Esophagus squamous epithelium (tissue), 5 donors: ENCODE data around the gene SELENOM. TPM values are rescaled to one million over a fixed set of nuclear protein-coding genes. Genes with fewer than 3 reads are reported as not detected.

Experiments used
- DNase-seq: peaks from one replicate; lab custom pipeline; 2025; lab: John Stamatoyannopoulos, UW
- H3K27ac ChIP-seq, 4 donors: fragments of 200-600 bp; sonication (generic); one replicate each; pipeline ENCODE4 v1.5.1; 2016 to 2019; ENCODE audit warnings: mild to moderate bottlenecking in 1 of 4
- H3K27me3 ChIP-seq, 4 donors: fragments of 200-600 bp; sonication (generic); 1 replicate in 3 of 4; 2 replicates in 1 of 4; pipeline versions ENCODE4 v1.5.1 to v1.6.0; 2017 to 2021; ENCODE audit warnings: antibody characterized with exemption in 1 of 4
- H3K36me3 ChIP-seq, 3 donors: fragments of 200-600 bp; sonication (generic); one replicate each; pipeline ENCODE4 v1.5.1; 2016 to 2019
- H3K4me1 ChIP-seq, 3 donors: fragments of 200-600 bp; sonication (generic); one replicate each; pipeline ENCODE4 v1.5.1; 2017 to 2019
- H3K4me3 ChIP-seq, 4 donors: fragments of 200-600 bp; sonication (generic); 1 replicate in 3 of 4; 2 replicates in 1 of 4; pipeline ENCODE4 v1.5.1; 2016 to 2019; ENCODE audit warnings: mild to moderate bottlenecking in 2 of 4, moderate library complexity in 1 of 4
- H3K9me3 ChIP-seq, 3 donors: fragments of 200-600 bp; sonication (generic); one replicate each; pipeline ENCODE4 v1.5.1; 2016 to 2019
- POLR2A ChIP-seq, 4 donors: fragments of 450-650 bp; IDR thresholded peaks; one replicate each; pipeline ENCODE4 v1.6.1; 2017; ENCODE audit warnings: antibody characterized with exemption in 4 of 4, mild to moderate bottlenecking in 4 of 4, moderate library complexity in 3 of 4
- WGBS, 2 donors: methylation state at CpG; one replicate each; pipeline ENCODE4 v1.1.5; 2018; 5-methylcytosine and 5-hydroxymethylcytosine counted together
- intact Hi-C: fragments of 100-400 bp; cut with DNase I; formaldehyde crosslinking; loops from one replicate; pipeline ENCODE4 v1.15.0; 2022
- total RNA-seq, 4 donors: library from RNA; depleted of rRNA; stranded (reverse); fragments of >200 nt; gene quantifications; one replicate each; pipeline ENCODE4 v1.1.0, GENCODE V29; 2016
- TF ChIP-seq, protein P1 (sequence below), 6 experiments: fragments of 450-650 bp in 4 of 6; fragments of 200-600 bp in 2 of 6; sonication (generic) in 2 of 6; IDR thresholded peaks; one replicate each; pipeline ENCODE4 v1.5.1; 2016 to 2019; ENCODE audit warnings: antibody characterized with exemption in 6 of 6, mild to moderate bottlenecking in 4 of 6, moderate library complexity in 4 of 6
- donor health status: DM: yes; HTN: yes; CAD: no.

The SELENOM gene
- total RNA-seq, 4 donors from 2014 or later = 13.3 to 291 (median 67.6) TPM

DNA sequence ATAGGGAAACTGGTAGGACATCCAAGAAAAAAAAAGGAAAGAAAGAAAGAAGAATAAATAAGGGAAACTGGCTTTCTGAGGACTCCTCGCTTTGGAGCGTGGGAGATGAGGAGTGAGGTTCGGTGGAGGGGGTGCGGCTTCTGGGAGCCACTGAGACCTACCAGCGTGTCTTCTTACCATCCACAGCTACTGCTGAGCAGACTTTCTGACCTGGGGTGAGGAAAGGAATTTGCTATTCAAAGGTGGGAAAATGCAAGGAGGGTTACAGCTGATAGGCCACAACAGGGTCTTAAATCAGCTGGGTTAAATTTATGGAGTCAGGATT is 488 bp upstream of the SELENOM start:
- peaks cover 9 to 55% (median 20%) of the 10 kb centered on the region in 3 donors for H3K4me1 ChIP-seq
- peaks cover 0 to 18% (median 0%) of the 10 kb centered on the region in 3 donors for H3K36me3 ChIP-seq
- H3K4me3 ChIP-seq = peak overlapping the region; percentile 52 to 83 (median 68)
- no peaks in the 10 kb centered on the region for H3K9me3 ChIP-seq
- WGBS, 2 donors = 0% methylated on average over 5 of the region's 5 CpGs
- no peak for DNase-seq
- H3K27ac ChIP-seq = peak overlapping the region; percentile 87 to 95 (median 91)
- no peaks in the 10 kb centered on the region for H3K27me3 ChIP-seq
- intact Hi-C loops = no loop called here
- TF ChIP-seq POLR2A (IDR thresholded peaks at IDR 0.05) = no peak
- TF ChIP-seq, protein P1, sequence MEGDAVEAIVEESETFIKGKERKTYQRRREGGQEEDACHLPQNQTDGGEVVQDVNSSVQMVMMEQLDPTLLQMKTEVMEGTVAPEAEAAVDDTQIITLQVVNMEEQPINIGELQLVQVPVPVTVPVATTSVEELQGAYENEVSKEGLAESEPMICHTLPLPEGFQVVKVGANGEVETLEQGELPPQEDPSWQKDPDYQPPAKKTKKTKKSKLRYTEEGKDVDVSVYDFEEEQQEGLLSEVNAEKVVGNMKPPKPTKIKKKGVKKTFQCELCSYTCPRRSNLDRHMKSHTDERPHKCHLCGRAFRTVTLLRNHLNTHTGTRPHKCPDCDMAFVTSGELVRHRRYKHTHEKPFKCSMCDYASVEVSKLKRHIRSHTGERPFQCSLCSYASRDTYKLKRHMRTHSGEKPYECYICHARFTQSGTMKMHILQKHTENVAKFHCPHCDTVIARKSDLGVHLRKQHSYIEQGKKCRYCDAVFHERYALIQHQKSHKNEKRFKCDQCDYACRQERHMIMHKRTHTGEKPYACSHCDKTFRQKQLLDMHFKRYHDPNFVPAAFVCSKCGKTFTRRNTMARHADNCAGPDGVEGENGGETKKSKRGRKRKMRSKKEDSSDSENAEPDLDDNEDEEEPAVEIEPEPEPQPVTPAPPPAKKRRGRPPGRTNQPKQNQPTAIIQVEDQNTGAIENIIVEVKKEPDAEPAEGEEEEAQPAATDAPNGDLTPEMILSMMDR (IDR thresholded peaks at IDR 0.05) = no peak

DNA sequence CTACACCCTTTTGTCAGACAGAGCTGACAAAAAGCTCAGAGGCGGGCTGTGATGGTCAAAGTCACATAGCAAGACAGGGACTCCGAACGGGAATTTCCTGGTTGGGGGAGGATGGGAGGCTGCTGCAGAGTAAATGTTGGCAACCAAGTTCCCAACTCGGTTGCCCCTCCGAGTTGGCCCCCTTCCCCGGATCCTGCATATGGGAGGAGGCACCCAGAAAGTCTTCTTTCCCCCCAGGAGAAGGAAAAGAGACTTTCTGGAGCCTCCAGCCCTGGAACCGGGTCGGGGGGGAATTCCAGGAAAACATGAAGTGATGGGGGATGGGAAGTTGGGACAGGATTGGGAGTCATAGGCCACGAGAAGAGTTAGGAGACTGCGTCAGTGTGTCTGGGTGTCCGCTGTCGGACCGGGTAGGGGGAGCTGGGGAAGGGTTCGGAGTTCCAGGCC is 614 bp downstream of the SELENOM start:
- Histone ChIP-seq H3K36me3 (peaks cover 0 to 18% (median 0%) of the 10 kb centered on the region in 3 donors), H3K4me1 (peaks cover 18 to 66% (median 29%) of the 10 kb centered on the region in 3 donors)

DNA sequence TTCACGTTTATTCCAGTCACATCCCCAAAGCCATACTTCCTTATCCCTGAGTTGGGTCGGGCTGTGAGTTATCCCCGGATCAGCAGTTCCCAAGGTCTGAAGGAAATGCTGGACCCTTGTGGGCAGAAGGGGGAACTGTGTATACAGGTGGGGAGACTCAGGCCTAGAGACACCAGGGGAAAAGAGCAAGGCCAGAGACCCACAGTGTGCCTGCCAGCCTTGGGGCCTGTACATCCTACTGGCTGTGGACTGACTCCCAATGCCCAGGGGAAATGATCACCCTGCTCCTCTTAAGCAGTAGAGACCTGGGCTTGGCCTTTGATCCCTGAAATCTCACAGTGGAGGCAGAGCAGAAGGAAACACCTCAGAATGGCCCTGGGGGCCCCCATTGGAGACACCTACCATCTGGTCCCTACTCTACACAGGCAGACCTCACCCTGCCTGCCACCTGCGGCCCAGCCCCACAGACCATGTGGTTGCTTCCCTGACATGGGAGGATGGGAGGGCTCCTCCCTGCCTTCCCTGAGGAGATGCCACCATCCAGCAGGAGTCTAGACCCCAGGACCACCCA is 1.3 kb downstream of the SELENOM start:
- H3K4me3 ChIP-seq = peak overlapping the region; percentile 52 to 83 (median 68)

More for the DNA sequence above, 614 bp downstream of the SELENOM start:
- intact Hi-C loops = no loop called here
- Histone ChIP-seq H3K27ac (peak overlapping the region; percentile 87 to 95 (median 91)), H3K9me3 (no peaks in the 10 kb centered on the region), H3K27me3 (no peaks in the 10 kb centered on the region), H3K4me3 (peak overlapping the region; percentile 52 to 83 (median 68))
- DNase-seq = no peak
- WGBS, 2 donors = 13 to 26% methylated on average over 8 to 13 of the region's 14 CpGs
- no peak for TF ChIP-seq POLR2A (IDR thresholded peaks at IDR 0.05)
- TF ChIP-seq, protein P1 (IDR thresholded peaks at IDR 0.05) = no peak

DNA sequence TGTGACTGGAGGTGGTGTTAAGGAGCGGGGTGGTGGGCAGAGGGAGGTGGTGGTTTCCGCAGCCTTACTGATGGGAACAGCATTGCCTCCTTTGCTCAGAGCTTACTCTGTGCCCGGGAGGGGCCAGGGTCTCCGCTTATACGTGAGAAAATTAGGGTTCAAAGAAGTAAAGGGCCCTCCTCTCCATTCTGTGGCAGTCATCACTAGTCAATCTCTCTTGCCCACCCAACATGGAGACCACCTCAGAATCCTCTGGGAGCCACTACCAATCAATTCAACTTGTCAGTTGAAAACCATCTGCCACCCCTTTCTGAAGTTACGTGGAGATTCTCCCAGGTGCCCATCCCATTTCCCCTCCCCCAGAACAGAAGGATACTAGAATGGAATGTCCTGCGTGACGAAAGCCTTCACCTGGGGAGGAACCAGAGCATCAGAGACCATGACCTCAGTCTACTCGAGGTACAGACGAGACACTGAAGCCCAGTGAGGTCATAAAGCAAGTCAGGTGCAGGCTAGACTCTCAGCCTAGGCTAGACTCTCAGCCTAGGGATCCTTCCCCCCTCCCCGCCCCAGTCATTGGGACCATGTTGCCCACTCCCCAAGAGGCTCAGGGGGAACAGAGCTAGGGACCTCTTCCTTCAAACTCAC is 2.0 kb downstream of the SELENOM start:
- Histone ChIP-seq H3K4me3 (peak overlapping the region in 3 of 4 donors; percentile 63 to 83 (median 74)), H3K9me3 (no peaks in the 10 kb centered on the region), H3K27ac (peak overlapping the region; percentile 87 to 95 (median 91)), H3K27me3 (no peaks in the 10 kb centered on the region), H3K36me3 (peaks cover 0 to 28% (median 4%) of the 10 kb centered on the region in 3 donors), H3K4me1 (peaks cover 18 to 79% (median 30%) of the 10 kb centered on the region in 3 donors)
- no peak for TF ChIP-seq POLR2A (IDR thresholded peaks at IDR 0.05)
- TF ChIP-seq, protein P1 (IDR thresholded peaks at IDR 0.05) = no peak
- intact Hi-C loops = no loop called here
- DNase-seq = no peak
- 73 to 74% methylated on average over 7 of the region's 11 CpGs for WGBS, 2 donors

More for the DNA sequence above, 1.3 kb downstream of the SELENOM start:
- peak overlapping the region; percentile 87 to 95 (median 91) for H3K27ac ChIP-seq
- H3K4me1 ChIP-seq = peaks cover 18 to 73% (median 30%) of the 10 kb centered on the region in 3 donors
- no peak for DNase-seq
- TF ChIP-seq, protein P1 (IDR thresholded peaks at IDR 0.05) = no peak
- no peak for TF ChIP-seq POLR2A (IDR thresholded peaks at IDR 0.05)
- intact Hi-C loops = no loop called here
- no peaks in the 10 kb centered on the region for H3K9me3 ChIP-seq
- H3K36me3 ChIP-seq = peaks cover 0 to 21% (median 2%) of the 10 kb centered on the region in 3 donors
- 70% methylated on average over 2 of the region's 4 CpGs; no CpG with 5 or more reads in 1 of the 2 donors for WGBS, 2 donors
- H3K27me3 ChIP-seq = no peaks in the 10 kb centered on the region

DNA sequence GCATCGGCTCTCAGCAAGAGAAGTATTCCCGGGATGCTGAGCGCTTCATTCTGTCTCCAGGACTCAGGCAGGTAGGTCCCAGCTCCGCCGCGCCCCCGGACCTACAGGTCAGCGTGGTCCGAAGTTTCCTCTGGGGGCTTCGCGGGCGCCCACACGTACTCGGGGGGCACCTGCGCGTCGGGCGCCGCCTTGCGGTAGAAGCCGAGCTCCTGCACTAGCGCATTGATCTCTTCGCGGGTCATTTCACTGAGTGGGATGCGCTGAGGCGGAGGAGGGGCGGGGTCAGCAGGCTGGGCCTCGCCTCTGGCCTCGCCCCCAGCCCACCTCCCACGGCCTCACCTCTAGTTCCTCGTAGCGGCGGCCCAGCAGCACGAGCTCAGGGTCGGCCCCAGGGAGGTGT is 2.5 kb downstream of the SELENOM start:
- DNase-seq = no peak
- intact Hi-C loops = no loop called here
- H3K4me1 ChIP-seq = peaks cover 18 to 84% (median 30%) of the 10 kb centered on the region in 3 donors

More for the DNA sequence above, 2.5 kb downstream of the SELENOM start:
- Histone ChIP-seq H3K9me3 (no peaks in the 10 kb centered on the region), H3K4me3 (peak overlapping the region in 2 of 4 donors; percentile 74 to 83), H3K36me3 (peaks cover 2 to 33% (median 10%) of the 10 kb centered on the region in 3 donors), H3K27ac (peak overlapping the region; percentile 13 to 95 (median 90)), H3K27me3 (no peaks in the 10 kb centered on the region)
- no peak for TF ChIP-seq POLR2A (IDR thresholded peaks at IDR 0.05)
- TF ChIP-seq, protein P1 (IDR thresholded peaks at IDR 0.05) = peak in 2 of 6 experiments; percentile 11 to 35
- WGBS, 2 donors = 40 to 57% methylated on average over 3 to 5 of the region's 35 CpGs
